GM19452 (cell line): ENCODE results near the gene LAMB1.

ENCODE experiments used
- ATAC-seq: cut with Tn5 transposase; IDR thresholded peaks from one replicate; pipeline ENCODE4 v1.9.1; 2021; ENCODE audit not compliant: unreplicated experiment

LAMB1 gene

DNA sequence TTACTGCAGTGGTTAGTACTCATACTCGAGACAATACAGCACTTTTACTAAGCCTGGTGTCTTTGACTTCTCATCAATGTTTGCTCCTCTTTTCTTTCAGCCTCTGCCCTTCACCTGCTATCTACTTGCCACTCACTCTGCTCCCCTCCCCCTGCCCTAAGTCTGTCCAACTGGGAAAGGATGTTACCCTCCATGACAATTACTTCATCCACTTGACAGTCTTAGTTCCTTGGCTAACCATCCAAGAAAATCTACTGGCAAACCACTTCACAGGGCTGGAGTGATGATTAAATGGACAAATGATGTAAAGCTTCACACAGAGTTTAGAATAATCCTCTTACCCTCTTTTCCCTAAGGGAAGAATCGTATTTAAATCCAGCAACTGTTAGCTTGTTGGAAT lies 120.2 kb downstream of the LAMB1 start:
- no peak for ATAC-seq

DNA sequence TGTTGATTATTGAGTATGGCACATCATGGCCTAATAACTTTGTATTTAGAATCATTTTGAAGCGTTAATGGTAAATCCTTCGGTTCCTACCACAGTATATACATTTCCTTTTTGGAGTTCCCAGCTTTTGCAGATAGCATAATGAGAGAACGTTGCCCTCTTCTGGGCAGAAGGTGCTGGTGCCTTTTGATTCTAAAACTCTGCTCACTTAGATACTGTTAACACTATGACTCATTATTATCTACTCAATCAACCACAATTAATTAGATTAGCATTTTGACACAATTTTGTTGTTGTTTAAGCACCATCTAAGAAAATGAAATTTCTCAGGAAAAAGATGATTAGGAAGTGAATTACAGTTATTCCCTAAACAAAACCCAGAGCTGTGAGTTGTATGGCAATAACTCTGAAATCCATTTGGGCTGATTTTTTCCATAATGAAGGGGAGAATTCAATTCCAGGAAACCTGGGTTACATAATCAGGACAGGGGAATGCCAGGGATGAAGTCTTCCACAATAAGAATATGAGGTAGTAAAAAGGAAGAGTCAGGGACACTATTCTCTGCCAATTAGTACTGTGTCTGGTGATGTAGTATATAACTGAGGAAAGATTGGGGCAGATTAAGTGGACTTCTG lies 123.4 kb downstream of the LAMB1 start:
- ATAC-seq: peak; percentile 56

GRCh38 chr7:107878636-107879035 lies 124.3 kb downstream of the LAMB1 start:
- ATAC-seq: no peak

DNA sequence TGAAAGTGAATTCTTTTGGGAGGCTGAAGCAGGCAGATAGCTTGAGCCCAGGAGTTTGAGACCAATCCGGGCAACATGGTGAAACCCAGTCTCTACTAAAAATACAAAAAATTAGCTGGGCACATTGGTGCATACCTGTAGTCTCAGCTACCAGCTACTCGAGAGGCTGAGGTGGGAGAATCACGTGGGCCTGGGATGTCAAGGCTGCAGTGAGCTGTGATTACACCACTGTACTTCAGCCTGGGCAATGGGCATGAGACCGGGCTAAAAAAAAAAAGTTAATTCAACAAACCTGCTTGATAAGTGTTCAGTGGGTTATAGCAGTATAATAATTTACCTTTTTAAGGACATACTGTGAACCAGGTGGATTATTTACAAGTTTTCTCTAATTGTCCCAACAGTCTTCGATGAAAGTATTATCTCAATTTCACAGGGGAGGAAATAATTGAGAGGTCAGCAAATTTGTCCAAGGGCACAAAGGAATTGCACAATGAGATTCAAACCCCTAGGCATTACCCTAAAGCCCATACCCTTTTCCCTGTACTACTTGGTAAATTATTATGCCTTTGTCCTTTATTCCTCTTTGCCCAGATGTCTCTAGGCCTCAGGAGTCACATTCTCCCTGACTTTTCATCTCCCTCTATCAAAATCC lies 125.1 kb downstream of the LAMB1 start:
- no peak for ATAC-seq

GRCh38 chr7:107876916-107877315 lies 126.0 kb downstream of the LAMB1 start:
- ATAC-seq: no peak

DNA sequence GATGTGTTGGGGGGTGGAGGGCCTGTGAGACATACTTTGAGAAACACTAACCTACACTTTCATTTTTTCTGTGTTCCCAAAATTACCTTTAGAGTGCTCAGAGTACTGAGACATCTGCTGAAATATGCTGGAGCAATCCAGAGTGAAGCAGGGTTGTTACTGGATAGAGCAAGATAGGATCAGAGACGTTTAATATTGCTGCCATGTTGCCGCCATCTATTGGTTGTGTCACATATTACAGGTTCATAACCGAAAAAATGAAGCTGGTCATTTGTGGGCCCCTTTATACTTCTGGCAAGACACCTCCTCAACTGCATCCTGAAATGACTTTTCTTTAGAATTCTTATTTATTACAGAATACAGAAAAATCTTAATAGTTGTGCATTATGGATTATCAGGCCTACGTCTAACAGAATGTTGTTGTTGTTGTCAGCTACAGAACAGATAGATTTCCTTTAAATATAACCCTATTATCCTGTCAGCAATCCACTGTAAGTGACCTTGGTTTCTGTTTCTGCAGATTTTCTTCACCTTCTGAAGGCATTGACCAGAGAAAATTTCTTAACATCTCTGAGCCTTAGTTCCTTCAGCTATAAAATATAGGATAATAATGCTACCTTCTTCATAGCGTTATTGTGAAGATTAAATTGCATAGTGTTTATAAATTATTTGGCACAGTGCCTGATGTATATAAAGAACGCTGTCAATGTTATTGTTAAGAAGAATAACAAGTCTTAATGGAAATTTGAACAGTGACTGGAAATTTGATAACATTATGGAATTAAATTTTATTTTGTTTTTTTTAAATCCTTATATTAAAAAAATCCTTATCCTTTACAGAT lies 128.1 kb downstream of the LAMB1 start:
- peak; percentile 59 for ATAC-seq

- ATAC-seq: no peak
Observed at GRCh38 chr7:107874111-107874510, 128.8 kb downstream of the LAMB1 start.
